Placental epithelial cell (primary cell): ENCODE measurements around the gene EIPR1. TPM values are rescaled to one million over a fixed set of nuclear protein-coding genes. Genes with fewer than 3 reads are reported as not detected.

ENCODE experiments used
- total RNA-seq: library from RNA; depleted of rRNA; stranded (reverse); fragments of >200 nt; gene quantifications from 2 replicates; pipeline ENCODE4 v1.2.3, GENCODE V29; 2012

The EIPR1 gene
- 14.5 and 39.5 TPM in 2 replicates for total RNA-seq

DNA sequence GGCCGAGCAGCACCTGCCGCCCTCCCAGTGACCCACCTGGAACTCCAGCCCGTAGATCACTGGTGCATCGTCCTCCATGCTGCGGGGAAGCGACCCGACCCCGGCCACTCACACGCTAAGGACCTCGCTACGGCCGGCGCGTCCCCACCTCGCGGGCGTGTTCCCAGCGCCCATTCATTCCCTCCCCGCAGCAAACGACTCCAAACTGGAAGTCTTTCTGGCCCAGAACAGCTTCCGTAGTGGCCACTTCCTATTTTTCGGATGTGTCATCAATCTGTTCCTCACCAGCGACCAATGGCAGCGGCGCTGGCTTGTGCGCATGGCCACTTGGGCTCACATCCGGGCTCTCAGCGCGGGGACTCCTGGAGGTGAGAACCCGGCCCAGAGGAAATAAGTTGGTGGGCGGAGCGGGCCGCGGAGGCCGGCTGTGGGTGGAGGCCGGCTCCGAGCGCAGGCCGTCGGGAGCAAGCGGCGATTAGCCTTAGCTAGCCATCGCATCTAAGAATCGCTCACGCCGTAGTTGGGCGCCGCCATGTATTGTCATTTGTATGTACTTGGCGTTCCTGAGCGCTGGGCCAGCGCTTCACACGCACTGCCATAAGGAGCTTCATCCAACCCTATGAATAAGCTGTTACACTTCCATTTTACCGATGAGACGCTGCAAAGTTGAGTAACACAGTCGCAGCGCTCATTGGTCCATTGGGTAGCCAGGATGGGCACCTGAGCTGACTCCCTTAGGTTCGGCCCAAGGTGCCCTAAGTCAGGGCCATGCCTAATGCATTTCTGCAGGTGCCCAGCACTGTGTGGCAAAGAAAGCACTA is at the start of gene EIPR1:
EIPR1 (minus strand) TSS at position 207 of the 821 bp plus-strand sequence; CDS start at position 78, 129 bp downstream.

DNA sequence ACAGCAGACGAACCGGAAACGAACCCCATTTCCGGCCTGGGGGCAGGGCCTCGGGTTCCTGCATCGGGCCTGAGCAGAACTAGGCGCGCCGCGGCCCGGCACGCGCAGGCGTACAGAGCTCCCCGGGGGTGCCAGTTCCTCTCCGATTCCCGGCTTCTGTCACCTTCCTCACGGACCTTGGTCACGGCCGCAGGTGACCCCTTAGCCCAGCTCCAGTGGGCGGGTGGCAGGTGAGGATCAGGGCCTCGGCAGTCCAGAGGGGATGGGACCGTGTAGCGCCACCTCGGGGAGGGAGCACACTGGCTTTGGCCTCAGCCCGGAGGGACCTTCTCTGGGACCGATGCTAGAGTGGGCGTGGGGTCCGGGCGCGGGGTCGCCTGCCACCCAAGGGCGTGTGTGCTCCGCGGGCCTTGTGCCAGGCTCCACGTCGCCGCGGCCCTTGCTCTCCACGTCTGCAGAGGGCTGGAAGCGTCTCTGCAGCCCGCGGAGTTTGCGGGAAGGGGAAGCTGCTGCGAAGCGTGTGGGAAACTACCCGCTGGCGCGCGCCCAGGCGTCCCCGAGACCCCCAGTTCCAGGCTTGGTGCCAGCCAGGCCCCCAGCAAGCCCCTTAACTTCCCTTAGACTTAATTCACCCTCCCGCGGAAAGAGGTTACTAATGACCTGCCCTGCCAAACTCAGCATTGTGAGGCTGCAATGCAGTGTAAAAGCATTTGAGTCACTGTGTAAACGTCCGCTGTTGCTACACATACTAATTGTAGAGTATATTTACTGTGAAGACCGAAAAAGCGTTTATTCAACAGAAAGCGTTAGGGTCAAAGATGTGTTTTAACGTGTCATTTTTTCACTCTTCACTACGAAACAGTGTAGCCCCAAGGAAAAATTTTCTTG is 2.3 kb upstream of the EIPR1 start, which contains the start of gene TRAPPC12:
TRAPPC12 (plus strand) TSS at position 48 of the 888 bp plus-strand sequence. CDS start 7,930 bp downstream, outside the sequence.

Other genes with a start within 250 kb of the EIPR1 start
- gene TRAPPC12, start 1.9 kb upstream of the EIPR1 start, total RNA-seq, result 68.5 and 101 TPM in 2 replicates
- 74.6 and 76.3 TPM in 2 replicates for gene ADI1, start 141.7 kb upstream of the EIPR1 start, total RNA-seq
- 16.5 and 20.5 TPM in 2 replicates for gene RNASEH1, start 180.5 kb upstream of the EIPR1 start, total RNA-seq
- 1,334 and 1,576 TPM in 2 replicates for gene RPS7, start 197.4 kb upstream of the EIPR1 start, total RNA-seq
- gene COLEC11, start 217.3 kb upstream of the EIPR1 start, total RNA-seq, result 0.39 TPM in 1 of 2 replicates, not detected in the other